ENCODE data around the gene SV2C.
"Not testable (repeated sequence)": the region's sequence is repeated elsewhere in the genome, so short reads cannot be mapped to it uniquely, and the experiment has no call there.

SV2C gene

DNA sequence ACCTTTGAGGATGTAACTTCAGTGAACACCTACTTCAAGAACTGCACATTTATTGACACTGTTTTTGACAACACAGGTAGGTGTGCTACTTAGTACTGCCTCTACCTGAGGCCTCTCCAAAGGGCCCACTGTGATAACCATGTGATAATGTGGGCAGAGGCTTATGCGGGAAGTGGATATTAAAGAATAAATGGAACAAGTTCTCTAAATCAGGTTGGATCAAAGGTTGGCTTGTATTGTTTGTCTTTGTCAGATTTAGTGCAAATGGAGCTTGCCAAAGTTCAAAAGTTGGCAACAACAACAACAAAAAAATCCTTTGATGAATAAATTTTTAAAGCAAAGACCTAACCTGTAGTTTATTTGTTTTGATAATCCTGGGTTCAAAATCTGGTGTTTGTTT lies 215.7 kb downstream of the SV2C start (continued):
- TF ChIP-seq ZNF48 (tag by site-specific recombination; IDR thresholded peaks at IDR 0.05) (no peak), ZNF211 (tag by site-specific recombination; IDR thresholded peaks at IDR 0.05; ENCODE audit: low read depth) (no peak), AEBP2 (tag by site-specific recombination; IDR thresholded peaks at IDR 0.05; ENCODE audit: borderline replicate concordance) (no peak), FEZF1 (tag by site-specific recombination; IDR thresholded peaks at IDR 0.05) (no peak), ZNF514 (tag by site-specific recombination; IDR thresholded peaks at IDR 0.05) (no peak), PRDM1 (tag by site-specific recombination; IDR thresholded peaks at IDR 0.05) (no peak), ZNF677 (tag by site-specific recombination; IDR thresholded peaks at IDR 0.05) (no peak), ZNF274 (IDR thresholded peaks at IDR 0.05; ENCODE audit: low read length) (no peak), ZNF274 (tag by site-specific recombination; IDR thresholded peaks at IDR 0.05; ENCODE audit: borderline replicate concordance) (no peak), ZNF747 (tag by site-specific recombination; IDR thresholded peaks at IDR 0.05) (no peak)

DNA sequence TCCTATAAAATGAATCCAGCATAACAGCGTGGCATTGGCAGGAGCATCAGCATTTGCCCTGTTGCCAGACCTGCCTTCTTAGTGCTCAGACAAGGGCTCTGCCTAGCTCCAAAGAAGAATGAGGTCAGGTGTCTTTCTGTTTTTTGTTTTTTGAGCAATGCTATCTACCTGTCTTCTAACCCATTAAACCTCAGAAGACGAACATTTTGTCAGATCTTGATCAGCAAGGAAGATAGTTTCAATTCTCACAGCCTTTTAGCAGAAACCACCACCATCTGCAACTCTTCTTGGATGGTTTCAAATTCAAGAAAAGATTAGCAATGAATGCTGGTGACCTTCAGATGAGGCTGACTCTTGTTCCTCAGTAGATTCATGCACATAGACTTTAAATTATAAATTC lies 216.4 kb downstream of the SV2C start:
- Histone ChIP-seq H3K9me3 (ENCODE audit: control insufficient read depth, insufficient read depth, low read depth, low read length) (no peaks in the 10 kb centered on the region), H3K4me3 (ENCODE audit: low read depth, low read length) (no peak overlapping the region), H3K4me1 (ENCODE audit: control insufficient read depth, insufficient read depth, low read length) (no peaks in the 10 kb centered on the region), H3K27ac (ENCODE audit: extremely low read depth, low read depth, low read length) (no peak overlapping the region), H3K36me3 (ENCODE audit: control insufficient read depth in 2 of 2, insufficient read depth in 1 of 2, low read length in 2 of 2) (no peaks in the 10 kb centered on the region)
- ChIA-PET POLR2A (no interaction called here), CTCF (no interaction called here)
- TF ChIP-seq ZBTB44 (tag by site-specific recombination; IDR thresholded peaks at IDR 0.05) (no peak), ZFP69B (tag by site-specific recombination; IDR thresholded peaks at IDR 0.05) (no peak), ZNF837 (tag by site-specific recombination; IDR thresholded peaks at IDR 0.05) (no peak), ZNF394 (tag by site-specific recombination; IDR thresholded peaks at IDR 0.05; ENCODE audit: borderline replicate concordance) (no peak), ZNF391 (tag by site-specific recombination; IDR thresholded peaks at IDR 0.05; ENCODE audit: borderline replicate concordance, low read depth) (no peak), SETDB1 (IDR thresholded peaks at IDR 0.05; ENCODE audit: insufficient read length, low read length) (no peak), ZNF148 (tag by site-specific recombination; IDR thresholded peaks at IDR 0.05; ENCODE audit: borderline replicate concordance) (no peak), ZNF324 (tag by site-specific recombination; IDR thresholded peaks at IDR 0.05) (no peak), GLIS1 (tag by site-specific recombination; IDR thresholded peaks at IDR 0.05) (no peak), SCRT2 (tag by site-specific recombination; IDR thresholded peaks at IDR 0.05) (no peak), ZNF239 (tag by site-specific recombination; IDR thresholded peaks at IDR 0.05) (no peak), ZNF558 (tag by site-specific recombination; IDR thresholded peaks at IDR 0.05) (no peak), SALL2 (tag by site-specific recombination; IDR thresholded peaks at IDR 0.05; ENCODE audit: borderline replicate concordance) (no peak), ZNF157 (tag by site-specific recombination; IDR thresholded peaks at IDR 0.05) (no peak), ZNF561 (tag by site-specific recombination; IDR thresholded peaks at IDR 0.05; ENCODE audit: borderline replicate concordance) (no peak), ZFP41 (tag by site-specific recombination; IDR thresholded peaks at IDR 0.05; ENCODE audit: borderline replicate concordance) (no peak)
- TF ChIP-seq, protein P1, sequence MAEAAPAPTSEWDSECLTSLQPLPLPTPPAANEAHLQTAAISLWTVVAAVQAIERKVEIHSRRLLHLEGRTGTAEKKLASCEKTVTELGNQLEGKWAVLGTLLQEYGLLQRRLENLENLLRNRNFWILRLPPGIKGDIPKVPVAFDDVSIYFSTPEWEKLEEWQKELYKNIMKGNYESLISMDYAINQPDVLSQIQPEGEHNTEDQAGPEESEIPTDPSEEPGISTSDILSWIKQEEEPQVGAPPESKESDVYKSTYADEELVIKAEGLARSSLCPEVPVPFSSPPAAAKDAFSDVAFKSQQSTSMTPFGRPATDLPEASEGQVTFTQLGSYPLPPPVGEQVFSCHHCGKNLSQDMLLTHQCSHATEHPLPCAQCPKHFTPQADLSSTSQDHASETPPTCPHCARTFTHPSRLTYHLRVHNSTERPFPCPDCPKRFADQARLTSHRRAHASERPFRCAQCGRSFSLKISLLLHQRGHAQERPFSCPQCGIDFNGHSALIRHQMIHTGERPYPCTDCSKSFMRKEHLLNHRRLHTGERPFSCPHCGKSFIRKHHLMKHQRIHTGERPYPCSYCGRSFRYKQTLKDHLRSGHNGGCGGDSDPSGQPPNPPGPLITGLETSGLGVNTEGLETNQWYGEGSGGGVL (tag by site-specific recombination; IDR thresholded peaks at IDR 0.05) = no peak

- POLR2A ChIA-PET; H3K27ac ChIP-seq (ENCODE audit: extremely low read depth, low read depth, low read length); H3K4me3 ChIP-seq (ENCODE audit: low read depth, low read length); CTCF ChIA-PET; H3K9me3 ChIP-seq (ENCODE audit: control insufficient read depth, insufficient read depth, low read depth, low read length); H3K36me3 ChIP-seq (ENCODE audit: control insufficient read depth in 2 of 2, insufficient read depth in 1 of 2, low read length in 2 of 2); H3K4me1 ChIP-seq (ENCODE audit: control insufficient read depth, insufficient read depth, low read length): not testable (repeated sequence)
These were observed 218.7 kb downstream of the SV2C start for GRCh38 chr5:76301932-76302331.

Measured in HEK293 (cell line).